Measurements from ENCODE around the gene TACC2.

- no peak for TF ChIP-seq CTCF (IDR thresholded peaks at IDR 0.05)
- TF ChIP-seq POLR2A (IDR thresholded peaks at IDR 0.05): no peak
Observed at GRCh38 chr10:122168598-122169394, 179.8 kb downstream of the TACC2 start.

All from lower leg skin (tissue), 3 donors.